K562 (cell line): ENCODE data around the gene RNASEH2A. TPM values are rescaled to one million over a fixed set of nuclear protein-coding genes. Genes with fewer than 3 reads are reported as not detected.
A peak's percentile ranks its signal among the peaks of the same experiment; 100 is the strongest.

Source experiments
- ADNP ChIP-seq: fragments of 200-800 bp; sonication (Bioruptor generic); IDR thresholded peaks from 2 replicates; pipeline ENCODE4 v1.6.1; 2016; ENCODE audit warnings: missing genetic modification characterization, missing compliant biosample characterization
- ATF4 ChIP-seq: fragments of 450-650 bp; formaldehyde crosslinking; IDR thresholded peaks from 2 replicates; pipeline ENCODE4 v1.4.0; 2022; ENCODE audit warnings: mild to moderate bottlenecking, moderate library complexity
- C11orf30 ChIP-seq: fragments of 450-650 bp; IDR thresholded peaks from 2 replicates; pipeline ENCODE4 v1.6.1; 2016; ENCODE audit warnings: low read depth, mild to moderate bottlenecking
- CBFB ChIP-seq: sonication (generic); formaldehyde crosslinking; IDR thresholded peaks from 2 replicates; pipeline ENCODE4 v1.4.0; 2020; ENCODE audit warnings: mild to moderate bottlenecking, missing genetic modification reagents
- CCNT2 ChIP-seq: IDR thresholded peaks from 2 replicates; pipeline ENCODE4 v1.6.1; 2011; ENCODE audit warnings: borderline replicate concordance, low read depth, mild to moderate bottlenecking, moderate library complexity, mixed read lengths, low read length; ENCODE audit not compliant: insufficient read length; ENCODE audit errors: extremely low read depth
- DDX20 ChIP-seq: fragments of 450-650 bp; IDR thresholded peaks from 2 replicates; pipeline ENCODE4 v1.6.1; 2016; ENCODE audit warnings: missing genetic modification characterization, low read depth, mild to moderate bottlenecking, missing compliant biosample characterization, moderate library complexity
- HCFC1 ChIP-seq: IDR thresholded peaks from 2 replicates; pipeline ENCODE4 v1.6.1; 2012; ENCODE audit warnings: low read depth, low read length, improper control_type of control experiment
- HIVEP1 ChIP-seq: fragments of 250-450 bp; sonication (Bioruptor Pico); IDR thresholded peaks from 2 replicates; pipeline ENCODE4 v1.4.0; 2020; ENCODE audit warnings: mild to moderate bottlenecking
- ILK ChIP-seq: fragments of 450-650 bp; IDR thresholded peaks from 2 replicates; pipeline ENCODE4 v1.6.1; 2016; ENCODE audit warnings: missing genetic modification characterization, low read depth, mild to moderate bottlenecking, missing compliant biosample characterization, moderate library complexity, borderline replicate concordance
- KHSRP ChIP-seq: fragments of 450-650 bp; IDR thresholded peaks from 2 replicates; pipeline ENCODE4 v1.6.1; 2017
- MBD2 ChIP-seq: sonication (generic); IDR thresholded peaks from 2 replicates; pipeline ENCODE4 v1.6.1; 2016; ENCODE audit warnings: low read depth, borderline replicate concordance
- MEF2D ChIP-seq: conservative IDR thresholded peaks from 2 replicates; pipeline ENCODE4 v1.6.1; 2016; ENCODE audit warnings: low read depth, missing genetic modification characterization, missing compliant biosample characterization
- NBN ChIP-seq: fragments of 450-650 bp; IDR thresholded peaks from 2 replicates; pipeline ENCODE4 v1.6.1; 2016; ENCODE audit warnings: low read depth, mild to moderate bottlenecking
- OTX1 ChIP-seq: fragments of 450-650 bp; formaldehyde crosslinking; IDR thresholded peaks from 2 replicates; pipeline ENCODE4 v1.4.0; 2022; ENCODE audit warnings: mild to moderate bottlenecking
- PTTG1 ChIP-seq: fragments of 450-650 bp; IDR thresholded peaks from 2 replicates; pipeline ENCODE4 v1.6.1; 2016; ENCODE audit warnings: low read depth, mild to moderate bottlenecking, missing genetic modification characterization, missing compliant biosample characterization
- RCOR1 ChIP-seq, 2 experiments: IDR thresholded peaks; 2 replicates each; pipeline ENCODE4 v1.6.1; 2012; ENCODE audit warnings: low read depth in 2 of 2, low read length in 2 of 2, borderline replicate concordance in 1 of 2, improper control_type of control experiment in 1 of 2
- XRCC3 ChIP-seq: fragments of 450-650 bp; IDR thresholded peaks from 2 replicates; pipeline ENCODE4 v1.6.1; 2017; ENCODE audit warnings: mild to moderate bottlenecking, moderate library complexity
- ZC3H11A ChIP-seq: IDR thresholded peaks from 2 replicates; pipeline ENCODE4 v1.6.1; 2012; ENCODE audit warnings: low read depth, low read length, improper control_type of control experiment
- ZC3H8 ChIP-seq: fragments of 450-650 bp; IDR thresholded peaks from 2 replicates; pipeline ENCODE4 v1.6.1; 2017
- ZNF384 ChIP-seq: IDR thresholded peaks from 2 replicates; pipeline ENCODE4 v1.6.1; 2012; ENCODE audit warnings: low read depth, low read length, improper control_type of control experiment
- ZNF766 ChIP-seq: fragments of 200-800 bp; sonication (Bioruptor generic); conservative IDR thresholded peaks from 2 replicates; pipeline ENCODE4 v1.6.1; 2016; ENCODE audit warnings: missing genetic modification characterization, missing compliant biosample characterization
- ZNF785 ChIP-seq: fragments of 250-450 bp; sonication (Bioruptor Pico); IDR thresholded peaks from 2 replicates; pipeline ENCODE4 v1.4.0; 2020; ENCODE audit warnings: mild to moderate bottlenecking
- polyA plus RNA-seq, 8 experiments: library from polyadenylated mRNA; depleted of rRNA in 4 of 8; stranded (reverse) in 5 of 8; unstranded in 3 of 8; fragments of >200 nt; fragmentation: Nextera tagmentation in 2 of 8; fragmentation: Illumina TruSeq in 1 of 8; extraction: Ambion mirVana in 2 of 8; extraction: Trizol in 1 of 8; gene quantifications; 2 replicates each; pipeline versions ENCODE4 v1.2.1 to v1.2.3, GENCODE V29; 2011 to 2014; ENCODE audit warnings: inconsistent platforms in 1 of 8, missing spikeins in 1 of 8
- total RNA-seq, 7 experiments: library from RNA; depleted of rRNA in 6 of 7; stranded (reverse); fragments of >200 nt in 6 of 7; fragmentation: Illumina TruSeq in 2 of 7; extraction: Trizol in 2 of 7; gene quantifications; 2 replicates each; pipeline versions ENCODE4 v1.2.1 to v1.2.3, GENCODE V29; 2011 to 2021; ENCODE audit warnings: low replicate concordance in 1 of 7
- TF ChIP-seq, protein P1 (sequence below): fragments of 450-650 bp; IDR thresholded peaks from 2 replicates; pipeline ENCODE4 v1.6.1; 2016
- TF ChIP-seq, protein P2 (sequence below): fragments of 450-650 bp; formaldehyde crosslinking; IDR thresholded peaks from 2 replicates; pipeline ENCODE4 v1.4.0; 2020; ENCODE audit warnings: mild to moderate bottlenecking, moderate library complexity
- TF ChIP-seq, protein P3 (sequence below), 2 experiments: fragments of 450-650 bp; conservative IDR thresholded peaks; 2 replicates each; pipeline ENCODE4 v1.6.1; 2017; ENCODE audit warnings: mild to moderate bottlenecking in 2 of 2, moderate library complexity in 2 of 2

RNASEH2A gene
- total and polyA plus RNA-seq, 9 of the 15 experiments (the other 6 are each of a cell fraction or from before 2014, with no cell fraction given), result 22.3 to 78.0 (median 61.7) TPM

GRCh38 chr19:12825254-12826131 lies 19.1 kb downstream of the RNASEH2A start (continued):
- TF ChIP-seq HIVEP1, result no peak
- no peak for TF ChIP-seq MBD2
- TF ChIP-seq HCFC1, result no peak
- TF ChIP-seq, protein P1, sequence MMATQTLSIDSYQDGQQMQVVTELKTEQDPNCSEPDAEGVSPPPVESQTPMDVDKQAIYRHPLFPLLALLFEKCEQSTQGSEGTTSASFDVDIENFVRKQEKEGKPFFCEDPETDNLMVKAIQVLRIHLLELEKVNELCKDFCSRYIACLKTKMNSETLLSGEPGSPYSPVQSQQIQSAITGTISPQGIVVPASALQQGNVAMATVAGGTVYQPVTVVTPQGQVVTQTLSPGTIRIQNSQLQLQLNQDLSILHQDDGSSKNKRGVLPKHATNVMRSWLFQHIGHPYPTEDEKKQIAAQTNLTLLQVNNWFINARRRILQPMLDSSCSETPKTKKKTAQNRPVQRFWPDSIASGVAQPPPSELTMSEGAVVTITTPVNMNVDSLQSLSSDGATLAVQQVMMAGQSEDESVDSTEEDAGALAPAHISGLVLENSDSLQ, result no peak; the same call in 1 of the 2 replicates
- no peak for TF ChIP-seq XRCC3
- no peak for TF ChIP-seq PTTG1 (tag)
- peak; percentile 76 for TF ChIP-seq NBN
- no peak for TF ChIP-seq ZC3H11A
- no peak for TF ChIP-seq ZNF785 (CRISPR knock-in tag)
- TF ChIP-seq OTX1 (CRISPR knock-in tag), result no peak
- TF ChIP-seq, protein P2, sequence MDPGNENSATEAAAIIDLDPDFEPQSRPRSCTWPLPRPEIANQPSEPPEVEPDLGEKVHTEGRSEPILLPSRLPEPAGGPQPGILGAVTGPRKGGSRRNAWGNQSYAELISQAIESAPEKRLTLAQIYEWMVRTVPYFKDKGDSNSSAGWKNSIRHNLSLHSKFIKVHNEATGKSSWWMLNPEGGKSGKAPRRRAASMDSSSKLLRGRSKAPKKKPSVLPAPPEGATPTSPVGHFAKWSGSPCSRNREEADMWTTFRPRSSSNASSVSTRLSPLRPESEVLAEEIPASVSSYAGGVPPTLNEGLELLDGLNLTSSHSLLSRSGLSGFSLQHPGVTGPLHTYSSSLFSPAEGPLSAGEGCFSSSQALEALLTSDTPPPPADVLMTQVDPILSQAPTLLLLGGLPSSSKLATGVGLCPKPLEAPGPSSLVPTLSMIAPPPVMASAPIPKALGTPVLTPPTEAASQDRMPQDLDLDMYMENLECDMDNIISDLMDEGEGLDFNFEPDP, result no peak
- TF ChIP-seq, protein P3, sequence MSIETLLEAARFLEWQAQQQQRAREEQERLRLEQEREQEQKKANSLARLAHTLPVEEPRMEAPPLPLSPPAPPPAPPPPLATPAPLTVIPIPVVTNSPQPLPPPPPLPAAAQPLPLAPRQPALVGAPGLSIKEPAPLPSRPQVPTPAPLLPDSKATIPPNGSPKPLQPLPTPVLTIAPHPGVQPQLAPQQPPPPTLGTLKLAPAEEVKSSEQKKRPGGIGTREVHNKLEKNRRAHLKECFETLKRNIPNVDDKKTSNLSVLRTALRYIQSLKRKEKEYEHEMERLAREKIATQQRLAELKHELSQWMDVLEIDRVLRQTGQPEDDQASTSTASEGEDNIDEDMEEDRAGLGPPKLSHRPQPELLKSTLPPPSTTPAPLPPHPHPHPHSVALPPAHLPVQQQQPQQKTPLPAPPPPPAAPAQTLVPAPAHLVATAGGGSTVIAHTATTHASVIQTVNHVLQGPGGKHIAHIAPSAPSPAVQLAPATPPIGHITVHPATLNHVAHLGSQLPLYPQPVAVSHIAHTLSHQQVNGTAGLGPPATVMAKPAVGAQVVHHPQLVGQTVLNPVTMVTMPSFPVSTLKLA (conservative IDR thresholded peaks at IDR 0.05), result peak; percentile 22 to 63; a peak in 2 of 4 replicates
- TF ChIP-seq RCOR1 (IDR thresholded peaks at IDR 0.05; ENCODE audit: borderline replicate concordance in 1 of 2, low read depth in 2 of 2, low read length in 2 of 2), result peak in 1 of 2 experiments; percentile 56; a peak in 2 of 4 replicates
- no peak for TF ChIP-seq DDX20 (tag)
- no peak for TF ChIP-seq ILK (tag)
- no peak for TF ChIP-seq MEF2D
- TF ChIP-seq ADNP (tag), result 0 out of 2 replicates have a peak, but pooled peaks have one; percentile 44
- TF ChIP-seq ATF4, result no peak
- peak; percentile 24 for TF ChIP-seq CCNT2
- TF ChIP-seq C11orf30, result no peak
- TF ChIP-seq KHSRP, result no peak
- no peak for TF ChIP-seq ZNF766
- TF ChIP-seq ZNF384, result no peak
- TF ChIP-seq CBFB (CRISPR knock-in tag), result no peak
- TF ChIP-seq ZC3H8, result no peak
